HEK293T (cell line): Measurements from ENCODE around the gene DRC1.

Experiments
- BHLHE40 ChIP-seq: fragments of 450-650 bp; IDR thresholded peaks from 2 replicates; pipeline ENCODE4 v1.6.1; 2016; ENCODE audit warnings: mild to moderate bottlenecking, moderate library complexity, borderline replicate concordance
- ELF4 ChIP-seq: fragments of 450-650 bp; IDR thresholded peaks from 2 replicates; pipeline ENCODE4 v1.6.1; 2017; ENCODE audit warnings: antibody characterized with exemption

DNA sequence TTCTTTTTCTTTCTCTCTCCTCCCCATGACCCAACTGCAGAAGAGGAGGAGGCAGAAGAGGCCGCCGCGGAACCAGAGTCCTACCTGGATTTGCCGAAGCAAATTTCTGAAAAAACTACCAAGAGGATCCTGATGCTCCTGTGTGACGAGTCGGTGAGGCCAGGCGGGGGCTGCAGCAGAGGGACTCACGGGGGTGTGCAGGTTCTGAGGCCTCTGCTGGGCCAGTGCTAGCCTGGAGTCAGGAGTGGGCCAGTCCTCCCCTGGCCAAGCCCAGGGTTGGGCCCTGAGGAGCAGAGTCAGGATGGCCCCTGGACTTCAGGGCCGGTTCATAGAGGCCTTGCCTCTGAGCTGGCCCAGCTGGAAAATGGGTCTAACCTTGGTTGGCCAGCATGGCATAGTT, 46.9 kb downstream of the DRC1 start:
- TF ChIP-seq ELF4 = no peak
- no peak for TF ChIP-seq BHLHE40
